GM19467 (cell line): Measurements from ENCODE around the gene PKHD1.

Experiments used
- ATAC-seq: cut with Tn5 transposase; IDR thresholded peaks from one replicate; pipeline ENCODE4 v1.9.1; 2021; ENCODE audit warnings: mild to moderate bottlenecking, moderate library complexity; ENCODE audit not compliant: unreplicated experiment

Gene PKHD1

DNA sequence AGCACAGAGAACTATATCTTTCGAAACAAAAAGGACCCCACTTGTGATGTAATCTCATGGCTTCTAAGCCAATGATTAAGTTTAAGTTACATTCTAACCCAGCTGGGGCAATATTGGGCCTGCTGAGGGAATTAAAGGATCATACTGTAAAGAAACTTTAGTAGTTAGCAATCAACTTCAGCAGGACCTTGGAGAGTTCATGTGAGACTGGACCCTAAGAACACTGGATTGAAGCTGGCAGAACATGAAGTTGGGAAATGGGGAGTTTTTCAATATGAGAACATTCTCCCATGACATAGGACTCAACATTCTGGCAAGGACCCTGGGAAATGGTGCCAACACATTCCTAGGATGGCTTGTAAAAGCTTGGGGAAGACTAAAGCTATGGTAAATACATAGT, 516.2 kb downstream of the PKHD1 start:
- no peak for ATAC-seq

DNA sequence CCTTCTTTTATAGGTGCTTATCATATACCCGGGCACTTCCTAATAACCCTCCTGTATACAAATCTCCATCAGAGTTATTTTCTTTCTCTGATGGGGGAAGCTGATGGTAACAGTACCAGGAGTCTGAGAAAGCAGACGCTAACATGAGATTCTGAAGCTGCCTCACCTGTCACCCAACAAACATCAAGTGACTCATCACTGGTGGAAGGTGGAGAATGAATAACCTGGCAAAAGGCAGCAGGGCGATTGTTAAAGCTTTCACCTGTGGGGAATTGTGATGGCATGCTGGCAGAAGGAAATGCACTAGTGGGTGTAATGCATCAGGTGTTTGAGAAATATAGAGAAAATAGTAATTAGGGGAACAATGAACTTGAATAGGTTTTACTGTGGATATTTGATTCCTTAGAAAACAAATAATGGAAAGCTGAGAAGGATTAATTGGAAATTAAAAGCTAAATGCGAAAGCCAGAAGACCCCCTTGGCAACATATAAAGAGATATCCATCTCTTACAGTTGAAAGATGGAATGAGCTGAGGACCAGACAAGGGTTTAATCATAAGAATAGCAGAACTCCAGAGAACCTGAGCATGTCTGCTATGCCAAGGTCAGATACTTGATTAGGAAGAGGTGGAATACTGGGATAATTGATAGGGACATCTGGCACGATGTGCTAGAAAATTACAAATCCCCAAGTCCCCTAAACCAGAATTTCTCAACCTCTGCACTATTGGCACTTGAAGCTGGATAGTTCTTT, 517.1 kb downstream of the PKHD1 start:
- no peak for ATAC-seq

DNA sequence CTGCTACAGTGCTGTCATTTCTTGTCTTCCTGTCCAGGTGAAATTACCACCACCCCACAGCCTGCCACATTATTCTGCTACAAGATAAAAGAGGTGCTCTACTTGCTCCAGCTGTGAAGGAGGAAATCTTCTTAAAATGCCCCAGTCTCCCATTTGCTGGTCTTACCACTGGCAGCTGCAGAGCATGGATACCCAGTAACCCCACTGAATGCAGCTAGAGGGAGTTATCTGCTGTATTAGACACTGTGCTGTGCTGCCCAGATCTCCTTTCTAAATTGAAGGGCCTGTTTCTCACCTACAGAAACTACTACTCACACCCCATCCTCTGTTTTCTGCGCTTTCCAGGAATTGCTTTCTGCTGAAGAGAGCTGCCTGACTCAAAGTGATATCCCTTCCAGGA, 517.8 kb downstream of the PKHD1 start:
- ATAC-seq, result no peak

DNA sequence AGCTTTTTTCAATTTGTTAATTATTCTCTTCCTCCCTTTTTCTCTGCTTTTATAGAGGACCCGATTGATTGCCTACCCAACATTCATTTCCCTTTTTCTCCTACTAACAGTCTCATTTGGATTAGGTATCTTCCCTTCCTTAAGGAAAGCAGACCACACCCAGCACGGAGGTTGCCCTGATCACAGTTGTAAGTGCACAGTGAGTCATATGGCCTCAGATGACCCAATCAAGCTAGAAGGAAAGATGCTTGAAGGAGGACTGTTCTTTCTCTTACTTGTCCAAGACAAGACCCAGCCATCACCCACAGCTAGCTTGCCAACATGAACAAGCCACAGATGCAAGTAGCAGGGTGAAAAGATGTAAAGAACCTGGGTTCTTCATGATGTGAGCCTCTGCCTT, 518.6 kb downstream of the PKHD1 start:
- no peak for ATAC-seq

DNA sequence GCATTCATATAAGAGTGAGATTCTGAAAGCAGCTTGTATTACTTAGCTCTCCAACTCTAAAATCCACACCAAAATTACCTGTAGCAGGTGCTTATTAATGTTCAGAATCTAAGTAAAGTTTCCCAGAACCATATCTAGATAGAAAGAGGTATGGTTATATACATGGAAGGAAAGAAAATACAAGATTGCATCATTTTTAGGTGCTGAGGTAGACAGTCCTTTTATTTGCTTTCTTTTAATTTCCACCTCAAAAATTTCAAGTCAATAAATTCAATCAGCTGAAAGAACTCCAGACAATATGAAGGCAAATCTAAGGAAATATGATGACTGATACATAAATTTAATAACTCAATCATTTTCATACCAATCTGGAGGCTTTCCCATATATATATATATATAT, 521.9 kb downstream of the PKHD1 start:
- no peak for ATAC-seq
